ENCODE results near the gene SLC35A2. TPM values are rescaled to one million over a fixed set of nuclear protein-coding genes. Genes with fewer than 3 reads are reported as not detected.
A peak's percentile ranks its signal among the peaks of the same experiment; 100 is the strongest.

The SLC35A2 gene
- total RNA-seq, 2 experiments from 2014 or later: 14.8 to 15.3 TPM

DNA sequence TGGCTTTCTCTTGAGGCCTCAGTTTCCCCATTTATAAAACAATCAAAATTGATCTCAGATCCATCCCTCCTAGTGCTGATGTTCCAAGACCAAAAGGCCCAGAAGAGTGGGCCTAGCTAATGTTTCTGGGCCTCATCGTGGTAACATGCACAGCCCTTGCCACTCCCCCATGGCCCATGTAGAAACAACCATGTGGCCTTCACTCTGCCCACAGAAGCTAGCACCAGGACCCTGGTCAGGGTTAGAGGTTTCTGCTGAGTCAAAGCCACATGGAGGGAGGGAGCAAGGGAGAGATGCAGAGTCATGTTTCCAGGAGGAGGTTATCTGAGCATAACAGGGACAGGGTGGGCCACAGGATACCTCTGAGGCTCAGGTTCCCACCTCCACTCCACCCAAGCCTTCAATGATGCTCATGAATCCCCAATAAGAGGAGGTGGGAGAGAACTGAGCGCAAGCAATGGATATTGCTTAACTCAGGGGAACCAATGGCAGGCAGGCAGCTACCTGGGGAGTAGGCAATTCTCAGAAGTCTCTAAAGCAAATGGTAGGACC lies 29.0 kb upstream of the SLC35A2 start:
- Mint-ChIP-seq H3K4me1 (ENCODE audit: low read depth) (peaks cover 85% of the 10 kb centered on the region), H3K36me3 (ENCODE audit: low read depth) (peaks cover 43% of the 10 kb centered on the region), H3K4me3 (no peak overlapping the region), H3K27ac (peak overlapping the region; percentile 88), H3K9me3 (ENCODE audit: insufficient read depth) (no peaks in the 10 kb centered on the region), H3K27me3 (ENCODE audit: low read depth) (no peaks in the 10 kb centered on the region)
- POLR2A ChIA-PET: interaction anchor here (0.6 to 7.2 kb wide), 12 partner anchors 13 to 244 kb away, joined by 3 to 126 read pairs (median 4); partner anchors contain the start of genes HDAC6, OTUD5, PIM2 and PQBP1
- CTCF ChIA-PET: interaction anchor here (0.6 to 2.0 kb wide), 10 partner anchors 9 to 256 kb away, joined by 3 to 7 read pairs (median 3); partner anchors contain the start of genes PQBP1, SLC35A2 and TIMM17B
- DNase-seq (peak; percentile 29), ATAC-seq (no peak)

GRCh38 chrX:48939524-48940228 lies 28.2 kb upstream of the SLC35A2 start:
- peak overlapping the region; percentile 75 for H3K4me3 Mint-ChIP-seq
- POLR2A ChIA-PET: interaction anchor here (0.8 to 7.2 kb wide), 12 partner anchors 14 to 333 kb away, joined by 3 to 126 read pairs (median 4); partner anchors contain the start of genes OTUD5, PIM2, PQBP1 and SLC35A2
- H3K27ac Mint-ChIP-seq: peak overlapping the region; percentile 88
- DNase-seq (peak; percentile 39), ATAC-seq (peak; percentile 29)
- no peaks in the 10 kb centered on the region for H3K27me3 Mint-ChIP-seq (ENCODE audit: low read depth)
- H3K36me3 Mint-ChIP-seq (ENCODE audit: low read depth): peaks cover 51% of the 10 kb centered on the region
- H3K4me1 Mint-ChIP-seq (ENCODE audit: low read depth): peaks cover 90% of the 10 kb centered on the region
- H3K9me3 Mint-ChIP-seq (ENCODE audit: insufficient read depth): no peaks in the 10 kb centered on the region
- CTCF ChIA-PET: interaction anchor here (0.6 to 1.4 kb wide), 8 partner anchors 13 to 255 kb away, joined by 3 to 4 read pairs (median 3); partner anchors contain the start of genes PQBP1 and TIMM17B

DNA sequence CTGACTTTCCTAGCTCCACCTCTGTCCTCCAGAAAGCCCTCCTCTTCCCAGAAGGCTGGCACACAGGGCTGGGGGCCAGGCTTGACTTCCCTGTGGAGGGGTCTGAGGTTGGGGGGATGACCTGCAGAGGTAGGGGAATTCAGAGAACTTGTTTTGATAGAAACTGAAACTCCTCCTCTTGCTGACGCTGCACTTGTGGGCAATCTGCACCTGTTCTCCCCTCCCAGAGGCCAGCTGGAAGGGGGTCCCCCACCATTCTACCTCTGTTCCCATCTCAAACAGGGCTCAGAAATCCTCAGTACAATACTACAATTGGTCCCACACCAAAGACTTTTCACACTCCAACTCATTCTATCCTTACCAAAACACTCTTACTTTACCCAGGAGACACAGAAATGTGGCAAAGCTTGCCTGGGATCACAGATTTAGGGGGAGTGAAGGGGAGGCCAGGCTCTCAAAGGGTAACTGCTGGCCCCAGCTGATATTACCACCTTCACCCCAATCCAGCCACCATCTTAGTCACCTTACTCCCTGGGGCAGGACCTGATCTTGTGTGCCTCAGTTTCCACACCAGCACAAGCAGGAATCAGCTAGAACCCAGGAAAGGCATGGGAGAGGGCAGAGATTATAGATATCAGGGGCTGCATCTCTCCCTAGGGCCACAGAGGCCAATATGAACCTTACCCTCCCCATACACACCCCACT lies 27.4 kb upstream of the SLC35A2 start:
- peaks cover 92% of the 10 kb centered on the region for H3K4me1 Mint-ChIP-seq (ENCODE audit: low read depth)
- ChIA-PET POLR2A (interaction anchor here (0.8 to 7.2 kb wide), 7 partner anchors 19 to 334 kb away, joined by 3 to 126 read pairs (median 4); partner anchors contain the start of genes OTUD5, PIM2, PQBP1 and SLC35A2), CTCF (interaction anchor here (0.7 to 3.0 kb wide), 7 partner anchors 8 to 255 kb away, joined by 3 to 23 read pairs (median 4); partner anchors contain the start of gene SLC35A2)
- DNase-seq (peak; percentile 71), ATAC-seq (peak; percentile 20)
- peak overlapping the region; percentile 88 for H3K27ac Mint-ChIP-seq
- peak overlapping the region; percentile 75 for H3K4me3 Mint-ChIP-seq
- H3K27me3 Mint-ChIP-seq (ENCODE audit: low read depth): no peaks in the 10 kb centered on the region
- peaks cover 57% of the 10 kb centered on the region for H3K36me3 Mint-ChIP-seq (ENCODE audit: low read depth)
- no peaks in the 10 kb centered on the region for H3K9me3 Mint-ChIP-seq (ENCODE audit: insufficient read depth)

DNA sequence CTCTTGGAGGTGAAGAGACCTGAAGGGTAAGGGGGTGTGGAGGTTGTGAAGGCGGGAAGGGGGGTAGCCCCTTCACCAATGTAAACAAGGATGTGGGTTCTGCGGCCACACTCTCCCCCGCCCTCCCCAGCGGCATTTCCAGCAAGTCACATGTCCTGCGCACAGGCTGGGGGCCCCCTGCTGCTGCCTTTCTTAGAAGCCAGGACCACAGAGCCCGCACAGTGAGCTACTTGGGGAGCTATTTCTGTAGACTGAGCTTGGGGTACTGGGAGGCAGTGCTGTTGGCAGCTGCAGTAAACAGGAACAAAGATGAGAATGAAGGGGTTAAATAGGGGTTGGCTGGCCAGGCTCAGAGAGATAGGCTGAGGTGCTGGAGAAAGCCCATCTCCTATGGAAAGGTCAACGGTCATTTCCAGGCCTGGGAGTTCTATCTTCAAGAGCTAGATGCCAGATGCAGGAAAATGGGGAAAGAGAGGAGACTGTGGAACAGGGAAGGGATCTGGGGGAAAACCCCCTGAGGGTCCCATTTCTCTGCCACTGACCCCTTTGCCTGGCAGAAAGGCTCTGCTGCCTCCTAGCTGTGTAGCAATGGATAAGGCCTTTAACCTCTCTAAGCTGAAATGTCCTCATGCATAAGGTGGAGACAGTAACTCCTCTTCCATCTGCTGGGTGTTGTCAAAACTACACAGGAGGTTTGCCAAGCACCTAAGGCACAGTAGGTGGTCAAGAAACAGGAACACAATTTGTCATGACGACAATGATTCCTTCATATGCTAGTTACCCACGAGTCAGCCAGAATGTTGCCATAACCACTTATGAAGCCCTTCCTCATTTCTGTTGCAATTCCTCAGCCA lies 25.8 kb upstream of the SLC35A2 start:
- Mint-ChIP-seq H3K4me3 (peak overlapping the region; percentile 75), H3K4me1 (ENCODE audit: low read depth) (peaks cover 81% of the 10 kb centered on the region), H3K9me3 (ENCODE audit: insufficient read depth) (no peaks in the 10 kb centered on the region), H3K27me3 (ENCODE audit: low read depth) (no peaks in the 10 kb centered on the region), H3K36me3 (ENCODE audit: low read depth) (peaks cover 56% of the 10 kb centered on the region), H3K27ac (peak overlapping the region; percentile 88)
- peak; percentile 78 for ATAC-seq
- CTCF ChIA-PET: interaction anchor here (0.9 to 3.0 kb wide), 10 partner anchors 9 to 289 kb away, joined by 3 to 23 read pairs (median 4); partner anchors contain the start of genes HDAC6 and SLC35A2
- POLR2A ChIA-PET: interaction anchor here (0.6 to 7.2 kb wide), 10 partner anchors 10 to 260 kb away, joined by 3 to 126 read pairs (median 6); partner anchors contain the start of genes GRIPAP1, PIM2, PQBP1 and SLC35A2
- DNase-seq: peak; percentile 93

DNA sequence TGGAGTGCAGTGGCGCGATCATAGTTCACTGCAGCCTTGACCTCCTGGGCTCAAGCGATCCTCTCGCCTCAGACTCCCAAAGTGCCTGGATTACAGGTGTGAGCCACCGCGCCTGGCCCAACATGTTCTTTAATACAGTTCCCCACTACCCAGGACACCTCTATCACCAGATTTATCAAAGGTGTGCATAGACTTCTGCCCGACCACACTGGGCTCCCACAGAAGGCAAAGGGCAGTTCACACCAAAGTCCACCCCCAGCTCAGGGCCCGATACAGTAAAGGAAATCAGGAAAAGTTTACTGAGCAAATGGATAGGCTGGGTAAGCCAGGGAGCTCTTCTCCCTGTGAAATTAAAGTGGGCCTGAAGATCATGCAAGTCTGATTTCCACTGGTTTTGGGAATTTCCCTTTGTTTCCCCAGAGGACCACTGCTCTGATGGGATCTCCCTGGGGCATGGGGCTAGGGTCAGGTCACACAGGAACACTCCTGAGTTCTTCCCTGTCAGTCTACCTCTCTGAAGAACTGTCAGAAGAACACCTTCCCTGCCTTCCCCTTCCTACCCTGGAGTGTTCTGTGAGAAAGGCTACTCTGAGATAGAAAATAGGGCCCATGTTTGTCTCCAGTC lies 25.1 kb upstream of the SLC35A2 start:
- DNase-seq: no peak
- Mint-ChIP-seq H3K36me3 (ENCODE audit: low read depth) (peaks cover 50% of the 10 kb centered on the region), H3K9me3 (ENCODE audit: insufficient read depth) (no peaks in the 10 kb centered on the region), H3K27me3 (ENCODE audit: low read depth) (no peaks in the 10 kb centered on the region), H3K4me1 (ENCODE audit: low read depth) (peaks cover 74% of the 10 kb centered on the region), H3K4me3 (no peak overlapping the region), H3K27ac (peak overlapping the region; percentile 88)
- ChIA-PET POLR2A (interaction anchor here (0.6 to 7.2 kb wide), 11 partner anchors 9 to 1100 kb away, joined by 3 to 126 read pairs (median 3); partner anchors contain the start of genes GRIPAP1, PIM2, PQBP1 and SLC35A2), CTCF (interaction anchor here (0.8 to 3.0 kb wide), 8 partner anchors 10 to 288 kb away, joined by 3 to 23 read pairs (median 4); partner anchors contain the start of gene HDAC6)
- ATAC-seq: no peak

GRCh38 chrX:48935301-48935670 lies 23.8 kb upstream of the SLC35A2 start:
- DNase-seq (no peak), ATAC-seq (no peak)
- Mint-ChIP-seq H3K4me1 (ENCODE audit: low read depth) (peaks cover 63% of the 10 kb centered on the region), H3K27ac (no peak overlapping the region), H3K27me3 (ENCODE audit: low read depth) (no peaks in the 10 kb centered on the region), H3K9me3 (ENCODE audit: insufficient read depth) (no peaks in the 10 kb centered on the region), H3K4me3 (no peak overlapping the region), H3K36me3 (ENCODE audit: low read depth) (peaks cover 48% of the 10 kb centered on the region)
- ChIA-PET POLR2A (no interaction called here), CTCF (no interaction called here)

GRCh38 chrX:48934581-48935300 lies 23.3 kb upstream of the SLC35A2 start:
- Mint-ChIP-seq H3K27ac (no peak overlapping the region), H3K27me3 (ENCODE audit: low read depth) (no peaks in the 10 kb centered on the region), H3K4me1 (ENCODE audit: low read depth) (peaks cover 58% of the 10 kb centered on the region), H3K36me3 (ENCODE audit: low read depth) (peaks cover 48% of the 10 kb centered on the region), H3K4me3 (no peak overlapping the region), H3K9me3 (ENCODE audit: insufficient read depth) (no peaks in the 10 kb centered on the region)
- DNase-seq (no peak), ATAC-seq (no peak)
- POLR2A ChIA-PET: interaction anchor here (2.2 kb wide), 1 partner anchor 15 kb away, joined by 5 read pairs; no protein-coding TSS in a partner anchor
- CTCF ChIA-PET: no interaction called here

- Mint-ChIP-seq H3K4me1 (ENCODE audit: low read depth) (peaks cover 48% of the 10 kb centered on the region), H3K9me3 (ENCODE audit: insufficient read depth) (no peaks in the 10 kb centered on the region), H3K27me3 (ENCODE audit: low read depth) (no peaks in the 10 kb centered on the region), H3K4me3 (no peak overlapping the region), H3K36me3 (ENCODE audit: low read depth) (peaks cover 48% of the 10 kb centered on the region), H3K27ac (peak overlapping the region; percentile 16)
- no peak for ATAC-seq
- DNase-seq: no peak
- ChIA-PET CTCF (no interaction called here), POLR2A (interaction anchor here (2.2 kb wide), 1 partner anchor 14 kb away, joined by 5 read pairs; no protein-coding TSS in a partner anchor)
These were observed 22.3 kb upstream of the SLC35A2 start for GRCh38 chrX:48933757-48934156.

- H3K27ac Mint-ChIP-seq: no peak overlapping the region
- peaks cover 15% of the 10 kb centered on the region for H3K4me1 Mint-ChIP-seq (ENCODE audit: low read depth)
- ChIA-PET CTCF (interaction anchor here (1.1 to 1.2 kb wide), 2 partner anchors 18 to 279 kb away, joined by 3 read pairs; no protein-coding TSS in a partner anchor), POLR2A (interaction anchor here (1.5 kb wide), 1 partner anchor 9 kb away, joined by 6 read pairs; no protein-coding TSS in a partner anchor)
- DNase-seq (no peak), ATAC-seq (no peak)
- no peak overlapping the region for H3K4me3 Mint-ChIP-seq
- no peaks in the 10 kb centered on the region for H3K27me3 Mint-ChIP-seq (ENCODE audit: low read depth)
- no peaks in the 10 kb centered on the region for H3K9me3 Mint-ChIP-seq (ENCODE audit: insufficient read depth)
- peaks cover 30% of the 10 kb centered on the region for H3K36me3 Mint-ChIP-seq (ENCODE audit: low read depth)
These were observed 16.4 kb upstream of the SLC35A2 start for GRCh38 chrX:48927736-48928382.
